Measurements from ENCODE around the gene CALN1. TPM values are rescaled to one million over a fixed set of nuclear protein-coding genes. Genes with fewer than 3 reads are reported as not detected.

The CALN1 gene
- polyA plus RNA-seq, 3 donors, result under 0.01 TPM; not detected in 2

DNA sequence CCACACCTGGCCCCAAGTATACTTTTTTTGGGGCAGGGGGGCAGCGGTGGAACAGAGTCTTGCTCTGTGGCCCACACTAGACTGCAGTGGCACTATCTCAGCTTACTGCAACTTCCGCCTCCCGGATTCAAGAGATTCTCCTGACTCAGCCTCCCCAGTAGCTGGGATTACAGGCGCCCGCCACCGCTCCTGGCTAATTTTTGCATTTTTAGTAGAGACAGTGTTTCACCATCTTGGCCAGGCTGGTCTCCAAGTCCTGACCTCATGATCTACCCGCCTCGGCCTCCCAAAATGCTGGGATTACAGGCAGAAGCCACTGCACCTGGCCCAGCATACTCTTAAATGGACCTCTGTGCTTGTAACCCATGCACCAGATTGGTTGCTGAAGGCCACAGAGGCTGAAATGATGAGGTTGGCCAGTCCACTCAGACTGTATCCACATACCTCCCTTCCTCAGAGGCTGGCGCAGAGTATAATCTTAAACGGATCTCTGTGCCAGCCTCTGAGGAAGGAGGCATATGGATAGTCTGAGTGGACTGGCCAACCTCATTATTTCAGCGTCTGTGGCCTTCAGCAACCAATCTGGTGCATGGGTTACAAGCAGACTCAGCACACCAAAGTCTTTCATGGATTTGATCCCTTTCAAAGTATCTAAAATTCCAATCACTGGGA, 3.0 kb downstream of the CALN1 start:
- Histone ChIP-seq H3K79me2 (ENCODE audit: insufficient read depth, low read length) (no peaks in the 10 kb centered on the region), H4K20me1 (ENCODE audit: insufficient read depth, low read length) (no peaks in the 10 kb centered on the region), H3K4me2 (replicated peaks; ENCODE audit: extremely low read depth, low read length, poor library complexity, severe bottlenecking) (no peak overlapping the region), H3K27me3 (ENCODE audit: control insufficient read depth in 2 of 2, insufficient read depth in 2 of 2, low read length in 2 of 2) (no peaks in the 10 kb centered on the region), H3K27ac (ENCODE audit: low read depth in 1 of 2, low read length in 2 of 2) (no peak overlapping the region), H3K4me1 (ENCODE audit: control insufficient read depth in 1 of 2, insufficient read depth in 2 of 2, low read length in 2 of 2) (peaks cover 18 to 22% of the 10 kb centered on the region in 2 donors), H3K9me3 (replicated peaks in 1 of 2; ENCODE audit: control insufficient read depth in 1 of 2, insufficient read depth in 1 of 2, low read length in 2 of 2) (no peaks in the 10 kb centered on the region), H3K9ac (ENCODE audit: insufficient read depth, low read length, poor library complexity, severe bottlenecking) (no peak overlapping the region), H3K4me3 (replicated peaks in 1 of 3; ENCODE audit: low read depth in 2 of 3, low read length in 3 of 3) (no peak overlapping the region), H3K36me3 (replicated peaks in 1 of 2; ENCODE audit: control insufficient read depth in 1 of 2, insufficient read depth in 2 of 2, low read length in 2 of 2) (no peaks in the 10 kb centered on the region), H2AFZ (ENCODE audit: insufficient read depth, low read depth, low read length, poor library complexity, severe bottlenecking) (no peak overlapping the region)
- 95% methylated on average over 9 of the region's 11 CpGs for WGBS (ENCODE audit: insufficient coverage)
- intact Hi-C loops (cut with micrococcal nuclease), result no loop called here
- Mint-ChIP-seq H3K27ac (peak overlapping the region in 1 of 7 donors; percentile 11), H3K27me3 (ENCODE audit: low read depth in 3 of 3) (no peaks in the 10 kb centered on the region), H3K36me3 (no peaks in the 10 kb centered on the region), H3K4me3 (no peak overlapping the region), H3K9me3 (peaks cover 2 to 7% (median 3%) of the 10 kb centered on the region in 7 donors), H3K4me1 (peaks cover 23% of the 10 kb centered on the region)
- DNase-seq, result no peak
- no peak for TF ChIP-seq CTCF (IDR thresholded peaks at IDR 0.05)

- H3K4me3 ChIP-seq (replicated peaks in 1 of 3; ENCODE audit: low read depth in 2 of 3, low read length in 3 of 3), result no peak overlapping the region
- WGBS (ENCODE audit: insufficient coverage), result 100% methylated on average over 2 of the region's 4 CpGs
Observed at GRCh38 chr7:72406820-72407403, 5.2 kb downstream of the CALN1 start.

More at GRCh38 chr7:72406820-72407403, 5.2 kb downstream of the CALN1 start:
- intact Hi-C loops (cut with micrococcal nuclease), result no loop called here
- Histone ChIP-seq H3K27me3 (ENCODE audit: control insufficient read depth in 2 of 2, insufficient read depth in 2 of 2, low read length in 2 of 2) (no peaks in the 10 kb centered on the region), H3K36me3 (replicated peaks in 1 of 2; ENCODE audit: control insufficient read depth in 1 of 2, insufficient read depth in 2 of 2, low read length in 2 of 2) (no peaks in the 10 kb centered on the region), H3K4me2 (replicated peaks; ENCODE audit: extremely low read depth, low read length, poor library complexity, severe bottlenecking) (no peak overlapping the region), H3K9me3 (replicated peaks in 1 of 2; ENCODE audit: control insufficient read depth in 1 of 2, insufficient read depth in 1 of 2, low read length in 2 of 2) (peaks cover 0 to 3% of the 10 kb centered on the region in 2 donors), H3K27ac (ENCODE audit: low read depth in 1 of 2, low read length in 2 of 2) (no peak overlapping the region), H3K79me2 (ENCODE audit: insufficient read depth, low read length) (no peaks in the 10 kb centered on the region), H2AFZ (ENCODE audit: insufficient read depth, low read depth, low read length, poor library complexity, severe bottlenecking) (no peak overlapping the region), H3K9ac (ENCODE audit: insufficient read depth, low read length, poor library complexity, severe bottlenecking) (no peak overlapping the region), H3K4me1 (ENCODE audit: control insufficient read depth in 1 of 2, insufficient read depth in 2 of 2, low read length in 2 of 2) (peaks cover 39 to 44% of the 10 kb centered on the region in 2 donors), H4K20me1 (ENCODE audit: insufficient read depth, low read length) (no peaks in the 10 kb centered on the region)
- Mint-ChIP-seq H3K27ac (peak overlapping the region in 1 of 7 donors; percentile 86), H3K36me3 (no peaks in the 10 kb centered on the region), H3K9me3 (peaks cover under 1 to 9% (median 4%) of the 10 kb centered on the region in 7 donors), H3K27me3 (ENCODE audit: low read depth in 3 of 3) (no peaks in the 10 kb centered on the region), H3K4me1 (peaks cover 45% of the 10 kb centered on the region), H3K4me3 (no peak overlapping the region)
- DNase-seq, result no peak
- no peak for TF ChIP-seq CTCF (IDR thresholded peaks at IDR 0.05)

Measured in CD14-positive monocyte (primary cell).